Stimulated activated naive CD4-positive, alpha-beta T cell treated with Interleukin-2 at 50 U/mL for 16 hours (primary cell): ENCODE data around the gene SLAMF1.
"Not testable (repeated sequence)": the region's sequence is repeated elsewhere in the genome, so short reads cannot be mapped to it uniquely, and the experiment has no call there.

Experiments used
- DNase-seq: peaks from one replicate; lab custom pipeline; 2025; lab: John Stamatoyannopoulos, UW

SLAMF1 gene

DNA sequence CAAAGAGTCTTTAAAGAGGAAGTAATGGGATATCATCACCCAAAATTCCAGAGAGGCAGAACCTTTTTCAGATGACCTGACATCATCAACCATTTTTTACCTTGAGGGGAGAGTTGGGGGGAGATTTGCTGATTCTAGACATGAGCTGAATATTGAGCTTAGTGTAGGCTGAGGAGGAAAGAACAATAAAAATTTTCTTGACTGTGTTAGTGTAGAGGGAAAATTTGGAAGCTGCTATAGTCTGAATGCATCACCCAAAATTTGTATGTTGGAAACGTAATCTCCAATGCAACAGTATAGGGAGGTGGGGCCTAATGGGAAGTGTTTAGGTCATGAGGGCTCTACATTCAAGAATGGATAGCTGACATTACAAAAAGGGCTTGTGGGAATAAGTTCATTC is 49.8 kb downstream of the SLAMF1 start:
- DNase-seq, result no peak

DNA sequence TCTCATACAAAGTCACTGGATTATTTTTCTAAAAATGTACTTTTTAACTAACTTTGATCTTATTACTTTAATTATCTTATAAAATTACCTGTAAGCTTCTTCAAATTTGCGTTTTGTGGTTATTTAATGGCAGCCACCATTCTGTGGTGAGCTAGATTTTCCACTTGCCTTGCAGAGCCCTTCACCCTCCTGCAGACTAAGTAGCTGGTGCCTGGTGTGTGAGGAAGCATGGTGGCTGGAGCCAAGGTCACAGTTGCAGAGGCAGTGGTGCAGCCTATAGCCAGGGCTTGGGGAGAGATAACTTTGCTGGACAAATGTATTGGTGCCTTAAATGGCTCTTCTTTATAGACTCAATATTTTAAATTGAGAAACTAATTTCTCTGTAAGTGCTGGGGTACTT is 56.4 kb downstream of the SLAMF1 start:
- no peak for DNase-seq

DNA sequence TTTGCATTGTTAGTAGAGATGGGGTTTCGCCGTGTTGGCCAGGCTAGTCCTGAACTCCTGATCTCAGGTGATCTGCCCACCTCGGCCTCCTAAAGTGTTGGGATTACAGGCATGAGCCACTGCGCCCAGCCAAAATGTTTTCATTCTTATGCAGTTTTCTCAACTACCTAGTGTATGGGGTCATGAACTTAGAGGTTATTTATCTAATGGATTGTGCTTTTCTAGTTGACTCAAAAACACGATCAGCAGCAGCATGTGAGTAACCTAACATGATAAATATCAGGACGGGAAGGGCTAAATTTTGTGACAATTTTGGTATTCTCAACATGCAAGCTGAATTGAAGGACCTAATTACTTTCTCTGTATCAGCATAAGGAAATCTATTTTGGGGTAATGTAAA is 58.4 kb downstream of the SLAMF1 start:
- DNase-seq, result no peak

DNA sequence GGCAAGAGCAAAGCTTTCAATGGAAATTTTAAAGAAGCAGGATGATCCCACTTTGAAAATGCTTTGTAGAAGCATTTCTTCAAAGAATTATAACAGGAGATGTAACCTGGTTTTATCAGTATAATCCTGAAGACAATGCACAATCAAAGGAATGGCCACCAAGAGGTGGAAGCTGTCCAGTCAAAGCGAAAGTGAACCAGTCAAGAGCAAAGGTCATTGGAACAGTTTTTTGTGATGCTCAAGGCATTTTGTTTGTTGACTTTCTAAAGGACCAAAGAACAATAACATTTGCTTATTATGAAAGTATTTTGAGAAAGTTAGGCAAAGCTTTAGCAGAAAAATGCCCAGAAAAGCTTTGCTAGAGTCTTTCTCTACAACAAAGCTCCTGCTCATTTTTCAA is 62.1 kb downstream of the SLAMF1 start:
- DNase-seq, result no peak

DNA sequence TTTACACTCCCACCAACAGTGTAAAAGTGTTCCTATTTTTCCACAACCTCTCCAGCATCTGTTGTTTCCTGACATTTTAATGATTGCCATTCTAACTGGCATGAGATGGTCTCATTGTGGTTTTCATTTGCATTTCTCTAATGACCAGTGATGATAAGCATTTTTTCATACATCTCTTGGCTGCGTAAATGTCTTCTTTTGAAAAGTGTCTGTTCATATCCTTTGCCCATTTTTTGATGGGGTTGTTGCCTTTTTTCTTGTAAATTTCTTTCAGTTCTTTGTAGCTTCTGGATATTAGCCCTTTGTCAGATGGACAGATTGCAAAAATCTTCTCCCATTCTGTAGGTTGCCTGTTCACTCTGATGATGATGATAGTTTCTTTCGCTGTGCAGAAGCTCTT is 63.9 kb downstream of the SLAMF1 start:
- DNase-seq, result not testable (repeated sequence)

DNA sequence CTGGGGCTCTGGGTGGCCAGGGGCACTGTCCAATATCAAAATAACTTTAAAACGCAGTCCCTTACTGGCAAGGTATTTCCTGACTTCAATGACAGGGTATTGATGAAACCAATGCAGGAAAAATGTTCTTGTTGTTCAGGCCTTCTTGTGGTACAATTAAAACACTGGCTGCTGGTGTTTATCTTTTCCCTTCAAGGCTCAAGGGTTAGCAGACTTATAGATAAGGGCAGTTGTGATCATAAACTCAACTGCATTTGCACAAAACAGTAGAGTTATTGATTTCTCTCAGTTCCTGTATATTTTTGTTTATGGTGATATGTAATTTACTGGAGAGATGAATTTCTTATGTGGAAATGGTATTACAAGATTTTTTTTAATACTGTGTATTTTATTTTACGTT is 64.9 kb downstream of the SLAMF1 start:
- no peak for DNase-seq

DNA sequence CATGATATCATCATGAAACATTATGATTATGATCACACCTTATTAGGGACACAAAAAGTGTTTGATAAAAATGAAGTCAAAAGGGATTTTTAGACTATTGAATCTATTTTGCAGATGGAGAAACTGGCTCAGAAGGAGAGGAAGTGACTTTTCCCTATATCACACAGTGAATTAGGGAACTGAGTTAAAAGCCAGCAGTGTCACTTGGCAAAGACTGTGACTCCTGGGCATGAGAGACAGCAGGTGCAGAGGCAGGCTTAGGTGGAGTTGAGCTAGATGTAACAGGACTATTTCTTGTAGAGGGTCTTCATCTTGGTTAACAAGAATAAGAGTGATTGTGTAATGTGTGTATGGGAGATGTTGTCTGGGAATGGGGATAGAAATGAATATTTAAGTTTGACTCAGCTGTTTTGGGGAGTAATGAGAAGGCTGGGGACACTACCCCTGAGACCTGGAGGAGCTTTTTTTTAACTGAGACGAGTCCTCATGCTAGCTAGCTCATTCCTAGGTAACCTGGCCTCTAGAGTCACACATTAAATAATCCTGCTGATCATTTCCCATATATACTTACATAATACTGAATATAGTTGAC is 66.5 kb downstream of the SLAMF1 start:
- DNase-seq, result no peak

DNA sequence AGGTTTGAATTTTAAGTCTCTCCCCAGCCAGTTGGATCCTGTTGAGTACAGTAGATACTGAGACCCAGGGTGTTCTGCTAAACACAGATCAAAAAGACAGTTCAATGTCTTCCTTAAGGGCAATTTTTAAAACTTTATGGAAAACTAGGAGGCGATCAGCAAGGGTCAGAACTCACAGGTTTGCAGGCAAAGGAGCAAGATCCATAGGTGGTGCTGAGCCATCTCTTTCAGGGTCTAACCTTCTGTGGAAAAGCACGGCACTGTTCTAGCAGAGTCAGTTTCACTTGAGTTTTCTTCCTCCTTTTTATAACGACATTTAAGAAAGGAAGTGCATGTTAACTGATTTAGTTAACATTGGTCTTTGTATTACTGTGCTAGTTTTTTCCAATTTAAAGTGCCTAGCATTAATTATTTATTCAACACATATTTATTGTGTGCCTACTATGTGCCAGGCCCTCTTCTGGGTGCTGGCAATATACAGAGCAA is 67.6 kb downstream of the SLAMF1 start, which contains the start of gene CD84:
CD84 (minus strand) TSS at position 281 of the 486 bp plus-strand sequence; CDS start at position 222, 59 bp downstream.
- DNase-seq, result no peak

DNA sequence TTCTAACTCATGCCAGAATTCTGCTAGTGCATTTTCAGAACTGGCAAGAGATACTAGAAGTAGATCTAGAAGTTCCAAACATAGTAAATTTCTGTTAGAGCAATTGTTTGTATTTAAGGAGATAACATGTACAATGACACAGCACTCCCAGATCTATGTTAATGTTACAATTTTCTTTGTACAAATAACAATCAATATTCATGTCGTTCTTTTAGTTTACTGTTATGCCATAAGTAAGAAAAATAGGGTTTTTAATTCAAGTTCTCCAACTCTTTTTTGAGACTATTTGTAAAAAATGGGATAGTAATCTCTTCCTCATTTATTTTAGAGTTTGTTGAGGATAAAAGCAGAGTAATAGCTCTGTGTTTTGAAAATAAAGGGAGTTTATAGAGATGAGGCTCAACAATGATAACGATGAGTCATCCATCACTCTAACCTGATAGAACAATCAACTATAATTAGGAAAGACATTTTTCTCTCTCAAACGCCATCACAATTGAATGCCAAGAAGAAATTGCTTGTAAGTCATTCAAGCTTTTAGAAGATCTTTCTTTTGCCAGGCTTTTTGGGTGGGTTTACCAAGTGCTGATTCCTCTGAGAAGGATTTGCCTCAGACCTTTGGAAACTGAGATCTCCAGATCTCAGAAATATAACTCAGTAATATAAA is 68.2 kb downstream of the SLAMF1 start:
- no peak for DNase-seq

DNA sequence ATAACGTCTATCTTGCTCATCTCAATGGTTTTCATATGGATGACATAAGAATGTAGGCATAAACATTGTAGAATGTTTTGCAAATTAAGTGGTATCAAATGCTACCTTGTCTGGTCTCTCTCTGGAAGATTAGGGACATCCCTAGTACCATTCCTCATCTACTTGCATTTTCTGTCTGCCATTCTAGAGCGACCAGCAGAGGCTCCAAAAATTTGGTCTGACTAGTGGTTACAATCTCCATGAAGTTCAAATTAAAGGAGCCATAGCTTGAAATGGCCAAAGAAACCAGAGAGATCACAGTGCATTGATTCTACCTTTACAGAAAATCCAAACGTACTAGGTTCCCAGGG is 68.7 kb downstream of the SLAMF1 start:
- DNase-seq, result no peak

DNA sequence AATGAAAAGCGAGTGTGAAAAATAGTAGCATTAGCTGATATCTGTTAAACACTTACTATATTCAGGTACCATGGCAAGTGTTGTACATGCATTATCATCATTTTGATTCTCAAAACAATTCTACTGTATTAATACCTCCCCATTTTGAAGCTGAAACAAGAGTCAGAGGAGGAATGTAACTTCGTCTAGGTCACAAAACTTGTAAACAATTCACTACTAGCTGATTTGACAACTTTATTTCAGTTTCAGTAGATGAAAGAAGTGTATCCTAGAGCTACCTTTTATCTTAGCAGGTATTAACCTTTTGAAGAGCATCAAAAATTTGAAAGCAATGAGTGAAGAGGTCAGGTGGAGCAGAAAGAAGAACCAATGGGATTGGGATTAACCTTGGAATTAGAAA is 69.2 kb downstream of the SLAMF1 start:
- DNase-seq, result no peak

DNA sequence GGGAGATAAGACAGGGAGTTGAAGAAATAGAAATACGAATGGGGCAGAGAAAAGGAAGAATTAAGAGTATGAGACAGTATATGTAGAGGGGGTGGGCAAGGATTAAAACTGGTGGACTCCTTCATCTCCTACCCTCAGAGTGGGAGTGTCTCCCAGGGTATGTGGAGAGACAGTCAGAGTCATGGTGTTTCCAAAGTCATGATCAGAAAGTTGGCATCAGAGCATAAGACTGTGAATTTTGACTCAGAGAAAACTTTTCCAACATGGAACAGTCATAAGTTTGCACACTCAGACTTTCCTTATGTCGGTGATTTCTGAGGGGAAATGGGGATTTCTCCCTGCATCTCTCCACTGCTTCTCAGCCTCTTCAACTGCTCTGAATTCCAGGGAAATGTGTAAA is 70.0 kb downstream of the SLAMF1 start:
- DNase-seq, result no peak

DNA sequence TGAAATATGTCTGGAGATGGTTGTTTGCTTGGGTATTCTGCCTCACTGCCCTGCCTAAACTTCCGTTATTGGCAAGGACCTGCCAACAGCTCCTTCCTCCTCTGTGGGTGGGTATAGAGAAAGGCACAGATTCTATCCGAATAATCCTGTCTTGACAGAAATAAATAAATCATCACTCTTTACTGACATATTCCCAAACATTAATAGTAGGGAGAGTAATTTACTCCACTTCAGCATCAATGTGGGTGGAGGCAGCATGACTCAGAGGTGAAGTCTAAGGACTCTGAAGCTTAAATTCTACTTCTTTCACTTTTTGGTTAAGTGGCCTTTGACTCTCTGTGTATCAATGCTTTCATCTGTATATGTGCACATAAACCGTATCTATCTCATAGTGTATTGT is 70.5 kb downstream of the SLAMF1 start:
- peak; percentile 67 for DNase-seq

DNA sequence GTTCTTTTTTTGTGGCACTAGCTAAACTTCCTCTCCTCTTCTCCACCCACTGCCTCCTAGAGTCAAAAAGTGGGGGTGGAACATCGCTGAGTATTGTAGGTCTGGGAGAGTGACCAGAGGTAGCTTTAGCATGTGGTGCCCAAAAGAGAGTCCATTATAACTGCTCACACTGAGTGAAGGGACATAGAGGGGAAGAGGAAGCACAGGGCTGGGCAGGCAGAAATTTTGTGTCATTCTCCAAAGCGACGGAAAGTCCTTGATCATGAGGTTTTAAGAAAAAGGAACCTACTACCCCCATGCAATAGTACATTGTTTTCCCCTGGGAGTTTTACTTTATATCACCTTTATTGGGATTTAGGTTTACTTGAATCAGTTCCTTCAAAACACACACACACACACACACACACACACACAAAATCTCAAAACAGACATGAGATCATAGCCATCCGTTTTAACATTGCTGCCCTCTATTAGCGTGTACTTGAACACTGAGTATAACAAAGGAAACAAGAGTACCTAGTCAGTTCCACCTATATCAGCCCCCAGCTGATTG is 71.7 kb downstream of the SLAMF1 start:
- no peak for DNase-seq

DNA sequence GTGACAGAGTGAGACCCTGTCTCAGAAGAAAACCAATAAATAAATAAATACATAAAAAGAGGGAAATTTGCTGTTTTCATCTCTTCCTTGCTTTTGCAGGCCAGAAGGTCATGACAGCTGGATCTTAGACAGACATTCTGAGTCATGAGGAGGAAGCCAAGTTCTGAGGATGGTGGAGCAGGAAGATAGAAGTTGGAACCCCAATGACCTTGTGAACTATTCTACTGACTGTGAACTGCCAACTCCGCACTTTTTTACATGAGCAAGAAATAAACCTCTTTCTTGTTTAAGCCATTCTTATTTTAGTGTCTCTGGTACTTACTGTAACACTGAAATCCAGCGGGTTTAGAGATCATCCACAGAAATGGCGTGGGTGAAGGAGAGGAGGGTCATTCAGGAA is 76.0 kb downstream of the SLAMF1 start:
- no peak for DNase-seq

DNA sequence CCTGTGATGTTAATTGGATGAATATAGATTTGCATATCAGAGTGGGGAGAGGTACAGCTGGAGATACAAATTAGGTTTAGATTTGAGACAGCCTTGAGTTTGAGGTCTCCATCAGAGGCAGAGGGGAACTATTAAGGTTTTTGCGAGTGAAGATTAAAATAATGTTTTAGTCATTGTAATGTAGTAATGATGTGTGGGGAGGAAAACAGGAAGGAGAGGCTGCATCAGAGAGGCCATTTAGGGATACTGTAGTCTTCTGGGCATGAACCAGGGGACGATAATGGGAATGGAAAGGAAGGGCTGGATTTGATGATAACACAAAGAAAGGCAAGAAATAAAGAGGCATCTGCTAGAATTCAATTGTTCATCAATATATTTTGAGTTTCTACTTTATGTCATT is 77.0 kb downstream of the SLAMF1 start:
- DNase-seq, result no peak

DNA sequence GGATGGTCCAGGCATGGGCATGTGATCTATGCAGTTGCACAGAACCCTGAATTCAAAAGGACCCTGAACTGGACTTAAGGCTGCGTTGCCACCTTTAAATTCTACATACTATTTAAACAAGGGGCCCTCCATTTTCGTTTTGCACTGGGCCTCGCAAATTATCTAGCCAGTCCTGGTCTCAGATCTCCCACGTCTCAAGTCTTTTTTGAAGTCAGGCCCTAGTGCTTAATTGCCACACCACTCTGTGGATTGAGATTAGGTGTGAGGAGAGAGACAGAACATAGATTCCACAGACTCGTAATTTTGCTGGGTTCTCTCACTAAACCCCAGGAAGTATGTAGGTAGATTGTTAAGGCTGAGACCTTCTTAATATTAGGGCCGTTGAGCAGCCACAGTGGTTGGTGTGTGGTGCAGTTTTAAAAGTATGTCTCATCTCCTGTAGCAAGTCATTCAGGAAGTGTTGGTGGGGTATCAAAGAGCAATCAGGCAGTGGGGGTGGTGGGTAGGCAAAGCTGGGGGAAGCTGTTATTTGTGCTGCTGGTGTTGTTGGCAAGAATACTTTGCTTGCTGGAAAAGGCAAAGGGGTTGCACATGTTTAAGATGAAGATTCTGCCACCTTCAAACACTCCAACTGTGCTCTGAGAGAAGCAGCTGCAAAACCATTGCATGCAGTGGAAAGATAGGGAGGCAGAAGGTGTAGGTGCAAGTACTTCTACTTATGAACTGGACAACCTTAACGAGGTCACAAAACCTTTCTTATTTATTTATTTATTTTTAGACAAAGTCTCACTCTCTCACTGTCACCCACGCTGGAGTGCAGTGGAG is 78.8 kb downstream of the SLAMF1 start:
- DNase-seq, result peak; percentile 75

DNA sequence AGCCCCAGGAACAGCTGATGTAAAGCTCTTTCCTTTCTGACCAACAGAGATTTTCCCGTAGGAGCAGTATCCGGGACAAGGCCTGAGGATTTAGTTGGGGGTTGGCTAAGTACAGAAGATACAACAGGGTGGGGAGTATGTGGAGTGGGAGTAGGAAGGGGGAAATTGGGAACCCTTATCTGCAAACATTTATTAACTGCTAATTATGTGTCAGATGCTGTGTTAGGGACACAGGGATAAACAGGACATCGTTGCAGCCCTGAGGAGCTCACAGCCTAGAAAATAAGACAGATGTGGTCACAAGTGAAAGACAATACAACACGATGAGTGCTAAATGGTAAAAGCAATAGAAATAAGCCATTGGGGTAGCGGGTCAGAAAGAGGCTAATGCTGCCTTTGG is 79.5 kb downstream of the SLAMF1 start:
- no peak for DNase-seq

DNA sequence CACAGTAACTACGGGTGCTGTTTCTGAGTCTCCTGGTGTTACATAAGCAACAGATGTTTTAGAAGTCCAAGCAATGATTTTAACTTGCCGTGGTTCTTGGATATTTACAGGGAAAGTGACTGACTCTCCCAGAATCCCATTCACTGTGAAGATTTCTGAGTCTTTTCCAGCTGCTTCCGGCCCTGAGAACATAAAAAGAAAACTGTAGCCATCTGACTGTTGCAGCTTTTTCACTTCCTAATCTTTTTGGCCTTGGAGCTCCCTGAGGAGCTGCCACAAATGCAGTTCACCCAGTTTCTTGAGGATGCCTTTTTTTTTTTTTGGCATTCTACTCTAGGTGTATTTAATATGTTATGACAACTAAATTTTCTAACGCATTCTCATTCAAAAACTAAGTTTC is 81.3 kb downstream of the SLAMF1 start:
- DNase-seq, result no peak

DNA sequence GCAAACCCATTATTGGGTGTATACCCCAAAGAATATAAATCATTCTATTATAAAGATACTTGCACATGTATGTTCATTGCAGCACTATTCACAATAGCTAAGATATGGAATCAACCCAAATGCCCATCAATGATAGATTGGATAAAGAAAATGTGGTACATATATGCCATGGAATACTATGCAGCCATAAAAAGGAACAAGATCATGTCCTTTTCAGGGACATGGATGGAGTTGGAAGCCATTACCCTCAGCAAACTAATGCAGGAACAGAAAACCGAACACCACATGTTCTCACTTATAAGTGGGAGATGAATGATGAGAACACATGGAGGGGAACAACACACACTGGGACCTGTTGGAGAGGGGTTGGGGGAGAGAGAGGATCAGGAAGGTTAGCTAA is 83.6 kb downstream of the SLAMF1 start:
- not testable (repeated sequence) for DNase-seq

DNA sequence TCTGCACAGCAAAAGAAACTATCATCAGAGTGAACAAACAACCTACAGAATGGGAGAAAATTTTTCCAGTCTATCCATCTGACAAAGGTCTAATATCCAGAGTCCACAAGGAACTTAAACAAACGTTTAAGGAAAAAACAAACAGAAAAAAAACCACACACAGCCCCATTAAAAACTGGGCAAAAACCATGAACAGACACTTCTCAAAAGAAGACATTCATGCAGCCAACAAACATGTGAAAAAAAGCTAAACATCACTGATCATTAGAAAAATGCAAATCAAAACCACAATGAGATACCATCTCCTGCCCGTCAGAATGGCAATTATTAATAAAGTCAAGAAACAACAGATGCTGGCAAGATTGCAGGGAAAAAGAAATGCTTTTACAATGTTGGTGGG is 84.1 kb downstream of the SLAMF1 start:
- DNase-seq, result not testable (repeated sequence)

DNA sequence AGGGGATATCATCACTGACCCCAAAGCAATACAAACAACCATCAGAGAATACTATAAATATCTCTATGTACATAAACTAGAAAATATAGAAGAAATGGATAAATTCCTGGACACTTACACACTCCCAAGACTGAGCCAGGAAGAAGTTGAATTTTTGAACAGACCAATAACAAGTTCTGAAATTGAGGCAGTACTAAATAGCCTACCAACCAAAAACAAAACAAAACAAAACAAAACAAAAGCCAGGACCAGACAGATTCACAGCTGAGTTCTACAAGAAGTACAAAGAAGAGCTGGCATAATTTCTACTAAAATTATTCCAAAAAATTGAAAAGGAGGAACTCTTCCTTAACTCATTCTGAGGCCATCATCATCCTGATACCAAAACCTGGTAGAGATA is 86.0 kb downstream of the SLAMF1 start:
- no peak for DNase-seq
